ENCODE data around the gene SOS1.

GRCh38 chr2:39017334-39017733, 103.5 kb downstream of the SOS1 start:
- TF ChIP-seq ZNF274 (IDR thresholded peaks at IDR 0.05; ENCODE audit: low read depth, low read length): no peak
- no peak for TF ChIP-seq SUZ12 (IDR thresholded peaks at IDR 0.05; ENCODE audit: extremely low read depth, insufficient read depth, insufficient read length)
